ENCODE results near the gene ARHGAP29.
"Not testable (repeated sequence)": the region's sequence is repeated elsewhere in the genome, so short reads cannot be mapped to it uniquely, and the experiment has no call there.

Gene ARHGAP29

DNA sequence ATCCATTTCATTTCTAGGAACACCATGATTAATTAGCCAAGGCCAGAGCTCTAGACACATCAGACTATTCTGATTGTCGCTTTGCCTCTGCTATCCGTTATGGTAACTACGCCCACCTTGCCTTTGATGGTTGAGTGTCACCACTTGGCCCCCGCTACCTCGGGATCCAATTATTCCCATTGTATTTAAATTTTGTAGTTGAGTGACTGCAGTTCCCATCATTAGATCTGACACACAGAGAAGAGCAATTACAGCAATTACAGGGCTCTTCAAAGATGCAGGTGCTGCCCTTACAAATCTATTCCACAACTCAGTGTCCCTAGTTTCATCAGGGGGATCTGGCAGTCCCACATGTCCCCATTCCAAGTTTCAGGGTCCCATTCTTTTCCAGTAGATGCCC is 71.5 kb downstream of the ARHGAP29 start:
- H4K8ac ChIP-seq (ENCODE audit: low read length): no peak overlapping the region
- H3K4me3 ChIP-seq (ENCODE audit: insufficient read depth in 1 of 2, low read depth in 1 of 2, low read length in 2 of 2): no peak overlapping the region
- no peak overlapping the region for H3K4ac ChIP-seq (ENCODE audit: low read depth in 1 of 2, low read length in 2 of 2)
- H2AFZ ChIP-seq (ENCODE audit: low read depth, low read length): no peak overlapping the region
- 94% methylated on average over 5 of the region's 5 CpGs for WGBS
- no peak overlapping the region for H2BK120ac ChIP-seq (ENCODE audit: low read depth, low read length)
- H2BK12ac ChIP-seq (ENCODE audit: low read length in 2 of 2): no peak overlapping the region
- H3K4me1 ChIP-seq (ENCODE audit: control insufficient read depth, insufficient read depth, low read depth, low read length): peaks cover 2% of the 10 kb centered on the region
- H3K9me3 ChIP-seq (ENCODE audit: control insufficient read depth, low read length): no peaks in the 10 kb centered on the region
- H3K23ac ChIP-seq (ENCODE audit: low read length in 2 of 2): no peak overlapping the region
- no peak overlapping the region for H2BK15ac ChIP-seq (ENCODE audit: low read depth, poor library complexity, severe bottlenecking)
- H3K18ac ChIP-seq (ENCODE audit: low read depth in 1 of 2, low read length in 2 of 2): no peak overlapping the region
- H3K79me1 ChIP-seq (replicated peaks; ENCODE audit: low read length, poor library complexity, severe bottlenecking): no peaks in the 10 kb centered on the region
- H3K4me2 ChIP-seq (ENCODE audit: low read length, poor library complexity, severe bottlenecking): no peak overlapping the region
- H3K9ac ChIP-seq (ENCODE audit: low read length): no peak overlapping the region
- no peak overlapping the region for H2BK5ac ChIP-seq (ENCODE audit: low read depth, low read length, poor library complexity, severe bottlenecking)
- H4K91ac ChIP-seq (ENCODE audit: low read length): no peak overlapping the region
- no peak overlapping the region for H2AK5ac ChIP-seq (ENCODE audit: low read length, severe bottlenecking)
- H3K27ac ChIP-seq (ENCODE audit: low read length, poor library complexity, severe bottlenecking): no peak overlapping the region
- no peaks in the 10 kb centered on the region for H3K27me3 ChIP-seq (ENCODE audit: control insufficient read depth in 1 of 2, insufficient read depth in 1 of 2, low read length in 2 of 2)
- no peak overlapping the region for H3K14ac ChIP-seq (ENCODE audit: low read length in 2 of 2)
- peaks cover 10 to 21% of the 10 kb centered on the region in 2 experiments for H3K36me3 ChIP-seq (ENCODE audit: control insufficient read depth in 1 of 2, insufficient read depth in 2 of 2, low read depth in 1 of 2, low read length in 2 of 2)
- DNase-seq: no peak

DNA sequence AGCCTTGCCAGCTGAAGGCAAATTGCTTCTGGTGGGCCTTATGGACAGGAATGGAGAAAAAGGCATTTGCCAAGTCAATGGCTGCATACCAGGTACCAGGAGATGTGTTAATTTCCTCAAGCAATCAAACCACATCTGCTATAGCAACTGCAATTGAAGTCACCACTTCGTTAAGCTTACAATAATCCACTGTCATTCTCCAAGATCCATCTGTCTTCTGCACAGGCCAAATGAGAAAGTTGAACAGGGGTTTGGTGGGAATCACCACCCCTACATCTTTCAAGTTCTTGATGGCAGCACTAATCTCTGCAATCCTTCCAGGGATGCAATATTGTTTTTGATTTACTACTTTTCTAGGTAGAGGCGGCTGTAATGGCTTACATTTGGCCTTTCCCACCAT is 72.5 kb downstream of the ARHGAP29 start:
- not testable (repeated sequence) for H3K4ac ChIP-seq (ENCODE audit: low read depth in 1 of 2, low read length in 2 of 2); H3K9me3 ChIP-seq (ENCODE audit: control insufficient read depth, low read length); H4K91ac ChIP-seq (ENCODE audit: low read length); H3K4me1 ChIP-seq (ENCODE audit: control insufficient read depth, insufficient read depth, low read depth, low read length); H2AFZ ChIP-seq (ENCODE audit: low read depth, low read length); H3K79me1 ChIP-seq (replicated peaks; ENCODE audit: low read length, poor library complexity, severe bottlenecking); H2AK5ac ChIP-seq (ENCODE audit: low read length, severe bottlenecking); H3K18ac ChIP-seq (ENCODE audit: low read depth in 1 of 2, low read length in 2 of 2); H2BK5ac ChIP-seq (ENCODE audit: low read depth, low read length, poor library complexity, severe bottlenecking); H3K14ac ChIP-seq (ENCODE audit: low read length in 2 of 2); H2BK15ac ChIP-seq (ENCODE audit: low read depth, poor library complexity, severe bottlenecking); H3K4me2 ChIP-seq (ENCODE audit: low read length, poor library complexity, severe bottlenecking); H2BK120ac ChIP-seq (ENCODE audit: low read depth, low read length); H3K23ac ChIP-seq (ENCODE audit: low read length in 2 of 2); H2BK12ac ChIP-seq (ENCODE audit: low read length in 2 of 2); H3K27ac ChIP-seq (ENCODE audit: low read length, poor library complexity, severe bottlenecking); H3K9ac ChIP-seq (ENCODE audit: low read length); H4K8ac ChIP-seq (ENCODE audit: low read length); H3K27me3 ChIP-seq (ENCODE audit: control insufficient read depth in 1 of 2, insufficient read depth in 1 of 2, low read length in 2 of 2); H3K4me3 ChIP-seq (ENCODE audit: insufficient read depth in 1 of 2, low read depth in 1 of 2, low read length in 2 of 2); DNase-seq
- WGBS: 75% methylated on average over 2 of the region's 2 CpGs
- H3K36me3 ChIP-seq (ENCODE audit: control insufficient read depth in 1 of 2, insufficient read depth in 2 of 2, low read depth in 1 of 2, low read length in 2 of 2): peaks cover 10 to 12% of the 10 kb centered on the region in 2 experiments

GRCh38 chr1:94164121-94164520 is 73.3 kb downstream of the ARHGAP29 start:
- not testable (repeated sequence) for H4K8ac ChIP-seq (ENCODE audit: low read length); H2BK15ac ChIP-seq (ENCODE audit: low read depth, poor library complexity, severe bottlenecking); H2BK12ac ChIP-seq (ENCODE audit: low read length in 2 of 2); H2BK5ac ChIP-seq (ENCODE audit: low read depth, low read length, poor library complexity, severe bottlenecking); H2AFZ ChIP-seq (ENCODE audit: low read depth, low read length); H4K91ac ChIP-seq (ENCODE audit: low read length); H2AK5ac ChIP-seq (ENCODE audit: low read length, severe bottlenecking); H3K23ac ChIP-seq (ENCODE audit: low read length in 2 of 2); H3K4me2 ChIP-seq (ENCODE audit: low read length, poor library complexity, severe bottlenecking); H3K4me1 ChIP-seq (ENCODE audit: control insufficient read depth, insufficient read depth, low read depth, low read length); H3K14ac ChIP-seq (ENCODE audit: low read length in 2 of 2); H3K79me1 ChIP-seq (replicated peaks; ENCODE audit: low read length, poor library complexity, severe bottlenecking); H2BK120ac ChIP-seq (ENCODE audit: low read depth, low read length); H3K4ac ChIP-seq (ENCODE audit: low read depth in 1 of 2, low read length in 2 of 2); H3K27ac ChIP-seq (ENCODE audit: low read length, poor library complexity, severe bottlenecking); H3K36me3 ChIP-seq (ENCODE audit: control insufficient read depth in 1 of 2, insufficient read depth in 2 of 2, low read depth in 1 of 2, low read length in 2 of 2); H3K27me3 ChIP-seq (ENCODE audit: control insufficient read depth in 1 of 2, insufficient read depth in 1 of 2, low read length in 2 of 2); DNase-seq; H3K18ac ChIP-seq (ENCODE audit: low read depth in 1 of 2, low read length in 2 of 2); H3K9ac ChIP-seq (ENCODE audit: low read length); H3K4me3 ChIP-seq (ENCODE audit: insufficient read depth in 1 of 2, low read depth in 1 of 2, low read length in 2 of 2); H3K9me3 ChIP-seq (ENCODE audit: control insufficient read depth, low read length)
- WGBS: 100% methylated on average over 1 of the region's 1 CpG

- not testable (repeated sequence) for H3K9me3 ChIP-seq (ENCODE audit: control insufficient read depth, low read length); H4K8ac ChIP-seq (ENCODE audit: low read length); H4K91ac ChIP-seq (ENCODE audit: low read length); H3K27me3 ChIP-seq (ENCODE audit: control insufficient read depth in 1 of 2, insufficient read depth in 1 of 2, low read length in 2 of 2); H3K23ac ChIP-seq (ENCODE audit: low read length in 2 of 2); H3K9ac ChIP-seq (ENCODE audit: low read length); H3K4me3 ChIP-seq (ENCODE audit: insufficient read depth in 1 of 2, low read depth in 1 of 2, low read length in 2 of 2); H3K79me1 ChIP-seq (replicated peaks; ENCODE audit: low read length, poor library complexity, severe bottlenecking); H2BK120ac ChIP-seq (ENCODE audit: low read depth, low read length); H2BK5ac ChIP-seq (ENCODE audit: low read depth, low read length, poor library complexity, severe bottlenecking); H2BK15ac ChIP-seq (ENCODE audit: low read depth, poor library complexity, severe bottlenecking); H2AFZ ChIP-seq (ENCODE audit: low read depth, low read length); H2BK12ac ChIP-seq (ENCODE audit: low read length in 2 of 2); H3K4ac ChIP-seq (ENCODE audit: low read depth in 1 of 2, low read length in 2 of 2); DNase-seq; H2AK5ac ChIP-seq (ENCODE audit: low read length, severe bottlenecking); H3K4me2 ChIP-seq (ENCODE audit: low read length, poor library complexity, severe bottlenecking); H3K4me1 ChIP-seq (ENCODE audit: control insufficient read depth, insufficient read depth, low read depth, low read length); H3K18ac ChIP-seq (ENCODE audit: low read depth in 1 of 2, low read length in 2 of 2); H3K27ac ChIP-seq (ENCODE audit: low read length, poor library complexity, severe bottlenecking); H3K36me3 ChIP-seq (ENCODE audit: control insufficient read depth in 1 of 2, insufficient read depth in 2 of 2, low read depth in 1 of 2, low read length in 2 of 2); H3K14ac ChIP-seq (ENCODE audit: low read length in 2 of 2)
- 89% methylated on average over 5 of the region's 5 CpGs for WGBS
Observed at GRCh38 chr1:94163249-94163648, 74.1 kb downstream of the ARHGAP29 start.
